HEK293 (cell line): ENCODE results near the gene PTPRK.

Experiments used
- CTCF ChIA-PET: fragments of 350-600 bp; formaldehyde crosslinking; extraction: SDS; loops from one replicate; lab custom pipeline; 2021; ENCODE audit warnings: antibody characterized with exemption; lab: Yijun Ruan, JAX
- POLR2A ChIA-PET: fragments of 300-600 bp; formaldehyde crosslinking; extraction: SDS; loops from one replicate; lab custom pipeline; 2020; ENCODE audit warnings: antibody characterized with exemption, inconsistent platforms; lab: Yijun Ruan, JAX
- H3K27ac ChIP-seq: fragments of 200-500 bp; sonication (Bioruptor generic); 2 replicates; pipeline ENCODE4 v1.5.1; 2014; ENCODE audit warnings: low read depth, low read length, control low read depth, inconsistent platforms; ENCODE audit errors: extremely low read depth
- H3K36me3 ChIP-seq, 2 experiments: fragments of 200-500 bp in 1 of 2; sonication (Bioruptor generic) in 1 of 2; 1 replicate in 1 of 2; 2 replicates in 1 of 2; pipeline ENCODE4 v1.5.1; 2014 to 2017; ENCODE audit warnings: inconsistent platforms in 2 of 2, low read length in 2 of 2; ENCODE audit not compliant: control insufficient read depth in 2 of 2, insufficient read depth in 1 of 2
- H3K4me1 ChIP-seq: fragments of 200-500 bp; sonication (Bioruptor generic); 2 replicates; pipeline ENCODE4 v1.5.1; 2014; ENCODE audit warnings: mild to moderate bottlenecking, low read length, inconsistent platforms; ENCODE audit not compliant: control insufficient read depth, insufficient read depth
- H3K4me3 ChIP-seq: 2 replicates; pipeline ENCODE4 v1.5.1; 2011; ENCODE audit warnings: low read depth, mild to moderate bottlenecking, control low read depth, low read length, moderate library complexity
- H3K9me3 ChIP-seq: fragments of 200-500 bp; sonication (Bioruptor generic); 2 replicates; pipeline ENCODE4 v1.5.1; 2014; ENCODE audit warnings: low read depth, low read length, inconsistent platforms; ENCODE audit not compliant: control insufficient read depth, insufficient read depth
- KLF10 ChIP-seq: fragments of 450-650 bp; IDR thresholded peaks from 2 replicates; pipeline ENCODE4 v1.5.1; 2018; ENCODE audit warnings: missing biosample characterization, mild to moderate bottlenecking, missing genetic modification characterization
- SP3 ChIP-seq: fragments of 450-650 bp; formaldehyde crosslinking; IDR thresholded peaks from 2 replicates; pipeline ENCODE4 v1.5.1; 2016; ENCODE audit warnings: missing biosample characterization, missing genetic modification characterization
- SP7 ChIP-seq: fragments of 450-650 bp; formaldehyde crosslinking; IDR thresholded peaks from 2 replicates; pipeline ENCODE4 v1.5.1; 2016; ENCODE audit warnings: missing biosample characterization, missing genetic modification characterization
- YY1 ChIP-seq: fragments of 450-650 bp; formaldehyde crosslinking; IDR thresholded peaks from 2 replicates; pipeline ENCODE4 v1.5.1; 2018; ENCODE audit warnings: missing biosample characterization, missing genetic modification characterization
- ZBTB1 ChIP-seq: fragments of 450-650 bp; formaldehyde crosslinking; IDR thresholded peaks from 2 replicates; pipeline ENCODE4 v1.5.1; 2016; ENCODE audit warnings: missing biosample characterization, missing genetic modification characterization
- ZBTB8A ChIP-seq: fragments of 450-650 bp; formaldehyde crosslinking; IDR thresholded peaks from 2 replicates; pipeline ENCODE4 v1.5.1; 2016; ENCODE audit warnings: missing biosample characterization, missing genetic modification characterization
- ZNF202 ChIP-seq: fragments of 450-650 bp; formaldehyde crosslinking; IDR thresholded peaks from 2 replicates; pipeline ENCODE4 v1.5.1; 2016; ENCODE audit warnings: missing biosample characterization, missing genetic modification characterization, borderline replicate concordance
- ZNF223 ChIP-seq: fragments of 450-650 bp; formaldehyde crosslinking; IDR thresholded peaks from 2 replicates; pipeline ENCODE4 v1.5.1; 2016; ENCODE audit warnings: missing biosample characterization, missing genetic modification characterization
- ZNF24 ChIP-seq: fragments of 450-650 bp; formaldehyde crosslinking; IDR thresholded peaks from 2 replicates; pipeline ENCODE4 v1.5.1; 2016; ENCODE audit warnings: missing biosample characterization, missing genetic modification characterization
- ZNF37A ChIP-seq: fragments of 450-650 bp; IDR thresholded peaks from 2 replicates; pipeline ENCODE4 v1.5.1; 2018; ENCODE audit warnings: missing biosample characterization, missing genetic modification characterization
- ZNF426 ChIP-seq: fragments of 450-650 bp; formaldehyde crosslinking; IDR thresholded peaks from 2 replicates; pipeline ENCODE4 v1.5.1; 2017; ENCODE audit warnings: missing biosample characterization, missing genetic modification characterization, mild to moderate bottlenecking, inconsistent platforms, moderate library complexity
- ZNF433 ChIP-seq: fragments of 450-650 bp; formaldehyde crosslinking; IDR thresholded peaks from 2 replicates; pipeline ENCODE4 v1.5.1; 2016; ENCODE audit warnings: missing biosample characterization, missing genetic modification characterization, low read depth
- ZNF48 ChIP-seq: fragments of 450-650 bp; formaldehyde crosslinking; IDR thresholded peaks from 2 replicates; pipeline ENCODE4 v1.5.1; 2016; ENCODE audit warnings: missing biosample characterization, missing genetic modification characterization
- ZSCAN30 ChIP-seq: fragments of 450-650 bp; IDR thresholded peaks from 2 replicates; pipeline ENCODE4 v1.5.1; 2018; ENCODE audit warnings: missing biosample characterization, mild to moderate bottlenecking, missing genetic modification characterization, moderate library complexity
- TF ChIP-seq, protein P1 (sequence below): fragments of 450-650 bp; formaldehyde crosslinking; conservative IDR thresholded peaks from 2 replicates; pipeline ENCODE4 v1.5.1; 2016; ENCODE audit warnings: low read depth, missing biosample characterization, missing genetic modification characterization
- TF ChIP-seq, protein P2 (sequence below): fragments of 450-650 bp; formaldehyde crosslinking; IDR thresholded peaks from 2 replicates; pipeline ENCODE4 v1.5.1; 2016; ENCODE audit warnings: missing biosample characterization, missing genetic modification characterization, borderline replicate concordance
- TF ChIP-seq, protein P3 (sequence below): fragments of 450-650 bp; formaldehyde crosslinking; IDR thresholded peaks from 2 replicates; pipeline ENCODE4 v1.5.1; 2017; ENCODE audit warnings: missing biosample characterization, missing genetic modification characterization
- TF ChIP-seq, protein P4 (sequence below): fragments of 450-650 bp; formaldehyde crosslinking; IDR thresholded peaks from 2 replicates; pipeline ENCODE4 v1.5.1; 2016; ENCODE audit warnings: missing biosample characterization, missing genetic modification characterization
- TF ChIP-seq, protein P5 (sequence below): fragments of 450-650 bp; formaldehyde crosslinking; IDR thresholded peaks from 2 replicates; pipeline ENCODE4 v1.5.1; 2016; ENCODE audit warnings: missing biosample characterization, missing genetic modification characterization, borderline replicate concordance

PTPRK gene

DNA sequence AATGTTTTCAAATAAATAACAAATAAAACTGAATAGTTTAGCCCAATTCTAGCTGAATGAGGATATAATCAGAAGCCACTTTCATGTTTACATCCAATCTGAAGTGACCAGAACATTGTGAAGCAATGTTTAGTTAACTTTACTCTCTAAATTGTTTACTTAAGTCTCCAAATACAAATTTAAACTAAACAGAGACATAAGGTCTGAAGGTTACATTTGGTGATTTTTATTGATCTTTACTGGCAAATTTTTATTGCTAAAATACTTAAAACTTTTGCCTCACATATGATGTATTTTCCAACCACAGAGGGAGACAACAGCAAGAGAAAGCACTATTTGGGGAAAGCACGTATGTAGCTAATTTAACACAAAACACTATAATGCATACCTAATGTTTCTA lies 512.7 kb downstream of the PTPRK start (continued):
- TF ChIP-seq, protein P1, sequence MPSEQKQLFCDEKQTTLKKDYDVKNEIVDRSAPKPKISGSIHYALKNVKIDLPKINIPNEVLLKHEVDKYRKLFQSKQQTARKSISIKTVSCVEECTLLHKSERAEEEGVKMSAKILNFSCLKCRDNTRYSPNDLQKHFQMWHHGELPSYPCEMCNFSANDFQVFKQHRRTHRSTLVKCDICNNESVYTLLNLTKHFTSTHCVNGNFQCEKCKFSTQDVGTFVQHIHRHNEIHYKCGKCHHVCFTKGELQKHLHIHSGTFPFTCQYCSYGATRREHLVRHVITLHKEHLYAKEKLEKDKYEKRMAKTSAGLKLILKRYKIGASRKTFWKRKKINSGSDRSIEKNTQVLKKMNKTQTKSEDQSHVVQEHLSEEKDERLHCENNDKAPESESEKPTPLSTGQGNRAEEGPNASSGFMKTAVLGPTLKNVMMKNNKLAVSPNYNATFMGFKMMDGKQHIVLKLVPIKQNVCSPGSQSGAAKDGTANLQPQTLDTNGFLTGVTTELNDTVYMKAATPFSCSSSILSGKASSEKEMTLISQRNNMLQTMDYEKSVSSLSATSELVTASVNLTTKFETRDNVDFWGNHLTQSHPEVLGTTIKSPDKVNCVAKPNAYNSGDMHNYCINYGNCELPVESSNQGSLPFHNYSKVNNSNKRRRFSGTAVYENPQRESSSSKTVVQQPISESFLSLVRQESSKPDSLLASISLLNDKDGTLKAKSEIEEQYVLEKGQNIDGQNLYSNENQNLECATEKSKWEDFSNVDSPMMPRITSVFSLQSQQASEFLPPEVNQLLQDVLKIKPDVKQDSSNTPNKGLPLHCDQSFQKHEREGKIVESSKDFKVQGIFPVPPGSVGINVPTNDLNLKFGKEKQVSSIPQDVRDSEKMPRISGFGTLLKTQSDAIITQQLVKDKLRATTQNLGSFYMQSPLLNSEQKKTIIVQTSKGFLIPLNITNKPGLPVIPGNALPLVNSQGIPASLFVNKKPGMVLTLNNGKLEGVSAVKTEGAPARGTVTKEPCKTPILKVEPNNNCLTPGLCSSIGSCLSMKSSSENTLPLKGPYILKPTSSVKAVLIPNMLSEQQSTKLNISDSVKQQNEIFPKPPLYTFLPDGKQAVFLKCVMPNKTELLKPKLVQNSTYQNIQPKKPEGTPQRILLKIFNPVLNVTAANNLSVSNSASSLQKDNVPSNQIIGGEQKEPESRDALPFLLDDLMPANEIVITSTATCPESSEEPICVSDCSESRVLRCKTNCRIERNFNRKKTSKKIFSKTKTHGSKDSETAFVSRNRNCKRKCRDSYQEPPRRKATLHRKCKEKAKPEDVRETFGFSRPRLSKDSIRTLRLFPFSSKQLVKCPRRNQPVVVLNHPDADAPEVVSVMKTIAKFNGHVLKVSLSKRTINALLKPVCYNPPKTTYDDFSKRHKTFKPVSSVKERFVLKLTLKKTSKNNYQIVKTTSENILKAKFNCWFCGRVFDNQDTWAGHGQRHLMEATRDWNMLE (tag by site-specific recombination) = no peak
- TF ChIP-seq KLF10 (tag by site-specific recombination) (no peak), ZNF202 (tag by site-specific recombination) (no peak), YY1 (tag by site-specific recombination) (no peak), ZNF24 (tag by site-specific recombination) (no peak)
- TF ChIP-seq, all 188 proteins: peak for 0

DNA sequence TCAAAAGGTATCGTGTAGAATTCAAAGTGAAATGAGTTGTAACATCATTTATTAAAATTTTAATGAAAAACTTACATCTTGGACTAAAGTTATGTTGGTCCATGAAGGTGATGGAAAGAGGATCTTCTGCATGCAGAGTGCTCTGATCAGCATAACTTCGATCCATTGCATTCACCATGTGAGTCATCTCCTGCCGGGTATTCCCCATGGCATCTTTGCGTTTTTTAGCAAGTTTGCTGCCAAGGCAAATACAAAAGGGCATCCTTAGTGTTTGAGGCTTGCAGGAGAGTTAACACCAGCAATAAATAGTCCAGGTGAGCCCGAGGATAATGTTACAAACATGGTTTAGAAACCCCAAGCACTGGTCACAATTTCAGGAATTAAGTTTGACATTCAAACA lies 515.4 kb downstream of the PTPRK start:
- ChIA-PET POLR2A (no interaction called here), CTCF (no interaction called here)
- no peaks in the 10 kb centered on the region for H3K9me3 ChIP-seq
- H3K4me1 ChIP-seq = no peaks in the 10 kb centered on the region
- no peaks in the 10 kb centered on the region for H3K36me3 ChIP-seq
- H3K4me3 ChIP-seq = no peak overlapping the region
- no peak overlapping the region for H3K27ac ChIP-seq
- TF ChIP-seq, protein P2, sequence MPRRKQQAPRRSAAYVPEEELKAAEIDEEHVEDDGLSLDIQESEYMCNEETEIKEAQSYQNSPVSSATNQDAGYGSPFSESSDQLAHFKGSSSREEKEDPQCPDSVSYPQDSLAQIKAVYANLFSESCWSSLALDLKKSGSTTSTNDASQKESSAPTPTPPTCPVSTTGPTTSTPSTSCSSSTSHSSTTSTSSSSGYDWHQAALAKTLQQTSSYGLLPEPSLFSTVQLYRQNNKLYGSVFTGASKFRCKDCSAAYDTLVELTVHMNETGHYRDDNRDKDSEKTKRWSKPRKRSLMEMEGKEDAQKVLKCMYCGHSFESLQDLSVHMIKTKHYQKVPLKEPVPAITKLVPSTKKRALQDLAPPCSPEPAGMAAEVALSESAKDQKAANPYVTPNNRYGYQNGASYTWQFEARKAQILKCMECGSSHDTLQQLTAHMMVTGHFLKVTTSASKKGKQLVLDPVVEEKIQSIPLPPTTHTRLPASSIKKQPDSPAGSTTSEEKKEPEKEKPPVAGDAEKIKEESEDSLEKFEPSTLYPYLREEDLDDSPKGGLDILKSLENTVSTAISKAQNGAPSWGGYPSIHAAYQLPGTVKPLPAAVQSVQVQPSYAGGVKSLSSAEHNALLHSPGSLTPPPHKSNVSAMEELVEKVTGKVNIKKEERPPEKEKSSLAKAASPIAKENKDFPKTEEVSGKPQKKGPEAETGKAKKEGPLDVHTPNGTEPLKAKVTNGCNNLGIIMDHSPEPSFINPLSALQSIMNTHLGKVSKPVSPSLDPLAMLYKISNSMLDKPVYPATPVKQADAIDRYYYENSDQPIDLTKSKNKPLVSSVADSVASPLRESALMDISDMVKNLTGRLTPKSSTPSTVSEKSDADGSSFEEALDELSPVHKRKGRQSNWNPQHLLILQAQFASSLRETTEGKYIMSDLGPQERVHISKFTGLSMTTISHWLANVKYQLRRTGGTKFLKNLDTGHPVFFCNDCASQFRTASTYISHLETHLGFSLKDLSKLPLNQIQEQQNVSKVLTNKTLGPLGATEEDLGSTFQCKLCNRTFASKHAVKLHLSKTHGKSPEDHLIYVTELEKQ = no peak
- TF ChIP-seq, protein P3, sequence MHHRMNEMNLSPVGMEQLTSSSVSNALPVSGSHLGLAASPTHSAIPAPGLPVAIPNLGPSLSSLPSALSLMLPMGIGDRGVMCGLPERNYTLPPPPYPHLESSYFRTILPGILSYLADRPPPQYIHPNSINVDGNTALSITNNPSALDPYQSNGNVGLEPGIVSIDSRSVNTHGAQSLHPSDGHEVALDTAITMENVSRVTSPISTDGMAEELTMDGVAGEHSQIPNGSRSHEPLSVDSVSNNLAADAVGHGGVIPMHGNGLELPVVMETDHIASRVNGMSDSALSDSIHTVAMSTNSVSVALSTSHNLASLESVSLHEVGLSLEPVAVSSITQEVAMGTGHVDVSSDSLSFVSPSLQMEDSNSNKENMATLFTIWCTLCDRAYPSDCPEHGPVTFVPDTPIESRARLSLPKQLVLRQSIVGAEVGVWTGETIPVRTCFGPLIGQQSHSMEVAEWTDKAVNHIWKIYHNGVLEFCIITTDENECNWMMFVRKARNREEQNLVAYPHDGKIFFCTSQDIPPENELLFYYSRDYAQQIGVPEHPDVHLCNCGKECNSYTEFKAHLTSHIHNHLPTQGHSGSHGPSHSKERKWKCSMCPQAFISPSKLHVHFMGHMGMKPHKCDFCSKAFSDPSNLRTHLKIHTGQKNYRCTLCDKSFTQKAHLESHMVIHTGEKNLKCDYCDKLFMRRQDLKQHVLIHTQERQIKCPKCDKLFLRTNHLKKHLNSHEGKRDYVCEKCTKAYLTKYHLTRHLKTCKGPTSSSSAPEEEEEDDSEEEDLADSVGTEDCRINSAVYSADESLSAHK = no peak
- TF ChIP-seq SP3 (tag by site-specific recombination) = no peak
- TF ChIP-seq ZNF37A (tag by site-specific recombination) = no peak
- no peak for TF ChIP-seq ZNF48 (tag by site-specific recombination)
- TF ChIP-seq SP7 = no peak
- TF ChIP-seq, protein P4, sequence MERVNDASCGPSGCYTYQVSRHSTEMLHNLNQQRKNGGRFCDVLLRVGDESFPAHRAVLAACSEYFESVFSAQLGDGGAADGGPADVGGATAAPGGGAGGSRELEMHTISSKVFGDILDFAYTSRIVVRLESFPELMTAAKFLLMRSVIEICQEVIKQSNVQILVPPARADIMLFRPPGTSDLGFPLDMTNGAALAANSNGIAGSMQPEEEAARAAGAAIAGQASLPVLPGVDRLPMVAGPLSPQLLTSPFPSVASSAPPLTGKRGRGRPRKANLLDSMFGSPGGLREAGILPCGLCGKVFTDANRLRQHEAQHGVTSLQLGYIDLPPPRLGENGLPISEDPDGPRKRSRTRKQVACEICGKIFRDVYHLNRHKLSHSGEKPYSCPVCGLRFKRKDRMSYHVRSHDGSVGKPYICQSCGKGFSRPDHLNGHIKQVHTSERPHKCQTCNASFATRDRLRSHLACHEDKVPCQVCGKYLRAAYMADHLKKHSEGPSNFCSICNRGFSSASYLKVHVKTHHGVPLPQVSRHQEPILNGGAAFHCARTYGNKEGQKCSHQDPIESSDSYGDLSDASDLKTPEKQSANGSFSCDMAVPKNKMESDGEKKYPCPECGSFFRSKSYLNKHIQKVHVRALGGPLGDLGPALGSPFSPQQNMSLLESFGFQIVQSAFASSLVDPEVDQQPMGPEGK (tag by site-specific recombination) = no peak
- TF ChIP-seq ZBTB1 (tag by site-specific recombination) = no peak
- TF ChIP-seq ZNF426 (tag by site-specific recombination) = no peak
- no peak for TF ChIP-seq ZNF223 (tag by site-specific recombination)
- TF ChIP-seq, protein P5, sequence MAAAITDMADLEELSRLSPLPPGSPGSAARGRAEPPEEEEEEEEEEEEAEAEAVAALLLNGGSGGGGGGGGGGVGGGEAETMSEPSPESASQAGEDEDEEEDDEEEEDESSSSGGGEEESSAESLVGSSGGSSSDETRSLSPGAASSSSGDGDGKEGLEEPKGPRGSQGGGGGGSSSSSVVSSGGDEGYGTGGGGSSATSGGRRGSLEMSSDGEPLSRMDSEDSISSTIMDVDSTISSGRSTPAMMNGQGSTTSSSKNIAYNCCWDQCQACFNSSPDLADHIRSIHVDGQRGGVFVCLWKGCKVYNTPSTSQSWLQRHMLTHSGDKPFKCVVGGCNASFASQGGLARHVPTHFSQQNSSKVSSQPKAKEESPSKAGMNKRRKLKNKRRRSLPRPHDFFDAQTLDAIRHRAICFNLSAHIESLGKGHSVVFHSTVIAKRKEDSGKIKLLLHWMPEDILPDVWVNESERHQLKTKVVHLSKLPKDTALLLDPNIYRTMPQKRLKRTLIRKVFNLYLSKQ = no peak
- no peak for TF ChIP-seq ZNF433 (tag by site-specific recombination)
- no peak for TF ChIP-seq ZSCAN30 (tag by site-specific recombination)
- TF ChIP-seq ZBTB8A (tag by site-specific recombination) = no peak
